ENCODE data around the gene VSTM2B.
A peak's percentile ranks its signal among the peaks of the same experiment; 100 is the strongest.

Gene VSTM2B

DNA sequence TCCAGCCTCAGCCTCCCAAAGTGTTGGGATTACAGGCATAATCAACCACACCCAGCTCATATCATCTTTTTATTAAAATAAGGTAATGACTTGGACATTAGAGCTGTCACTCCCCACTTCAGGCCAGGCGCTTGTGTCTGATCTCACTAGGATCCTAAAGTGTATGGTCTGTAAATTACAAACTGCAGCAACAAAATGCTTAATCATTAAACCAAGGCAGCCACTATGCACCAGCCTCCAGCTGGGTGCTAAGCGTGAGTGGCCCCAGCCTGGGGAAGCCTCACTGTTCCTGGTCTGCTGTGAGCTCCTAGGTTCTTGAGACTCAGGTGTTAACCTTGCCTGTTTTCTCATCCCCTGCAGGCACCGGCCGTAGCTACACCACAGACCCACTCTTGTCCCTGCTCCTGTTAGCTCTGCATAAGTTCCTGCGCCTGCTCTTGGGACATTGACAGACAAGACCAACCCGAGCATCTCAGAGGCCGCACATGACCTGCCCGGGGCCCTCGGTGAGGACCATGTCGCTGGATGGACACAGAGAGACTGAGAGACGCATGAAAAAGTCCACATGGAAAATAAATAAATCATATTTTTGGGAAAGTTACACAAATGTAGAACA, 37.8 kb downstream of the VSTM2B start:
- DNase-seq = no peak

DNA sequence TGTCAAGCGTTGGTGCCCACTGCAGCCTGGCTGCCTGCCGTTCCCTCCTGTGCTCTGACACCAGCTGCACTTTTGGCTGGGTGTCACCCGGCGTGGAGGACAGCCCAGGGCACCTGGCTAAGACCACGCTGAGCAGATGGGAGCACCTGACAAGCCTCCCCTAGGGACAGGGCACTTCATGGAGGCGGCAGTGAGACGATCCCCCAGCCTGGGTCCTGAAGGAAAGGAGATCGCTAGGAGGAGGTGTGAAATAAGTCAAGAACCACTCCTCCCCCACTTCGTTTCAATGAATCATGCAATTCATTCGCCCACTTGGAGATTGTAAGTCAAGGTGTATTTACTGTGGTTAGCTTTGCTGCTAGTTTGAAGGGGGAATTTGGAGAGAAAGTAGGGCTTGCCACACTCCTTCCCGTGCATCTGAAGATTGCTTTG, 38.8 kb downstream of the VSTM2B start:
- peak in 9 of 56 donors; percentile 7 to 31 (median 16) for DNase-seq

DNA sequence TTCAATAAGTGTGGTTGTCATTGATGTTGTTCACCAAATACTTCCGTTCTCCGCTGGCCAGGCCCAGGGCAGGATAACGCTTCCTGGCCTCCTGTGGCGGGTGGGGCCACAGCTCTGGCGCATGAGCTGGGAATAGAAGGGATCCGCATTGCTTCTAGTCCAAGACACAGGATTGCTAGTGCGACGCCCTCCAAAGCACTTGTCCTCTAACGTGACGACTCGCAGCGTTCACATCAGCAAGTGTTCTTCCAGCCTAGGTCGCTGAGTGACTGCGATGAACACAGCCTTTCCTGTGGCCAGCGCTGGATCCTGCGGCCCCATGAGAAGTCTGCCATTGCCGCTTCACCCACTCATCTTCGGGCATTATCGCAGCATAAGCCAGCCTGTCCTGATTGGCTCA, 39.4 kb downstream of the VSTM2B start:
- no peak for DNase-seq

DNA sequence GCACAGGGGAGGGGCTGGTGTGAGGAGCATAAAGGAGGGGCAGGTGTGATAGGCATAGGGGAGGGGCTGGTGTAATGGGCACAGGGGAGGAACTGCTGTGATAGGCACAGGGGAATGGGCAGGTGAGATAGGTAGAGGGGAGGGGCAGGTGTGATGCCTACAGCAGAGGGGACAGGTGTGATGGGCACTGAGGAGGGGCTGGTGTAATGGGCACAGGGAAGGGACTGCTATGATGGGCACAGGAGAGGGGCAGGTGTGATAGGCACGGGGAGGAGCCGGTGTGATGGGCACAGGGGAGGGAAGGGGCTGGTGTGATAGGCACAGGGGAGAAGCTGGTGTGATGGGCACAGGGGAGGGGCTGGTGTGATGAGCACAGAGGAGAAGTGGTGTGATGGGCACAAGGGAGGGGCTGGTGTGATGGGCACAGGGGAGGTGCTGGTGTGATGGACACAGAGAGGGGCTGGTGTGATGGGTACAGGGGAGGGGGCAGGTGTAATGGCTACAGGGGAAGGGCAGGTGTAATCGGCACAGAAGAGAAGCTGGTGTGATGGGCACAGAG, 40.8 kb downstream of the VSTM2B start:
- DNase-seq = no peak

DNA sequence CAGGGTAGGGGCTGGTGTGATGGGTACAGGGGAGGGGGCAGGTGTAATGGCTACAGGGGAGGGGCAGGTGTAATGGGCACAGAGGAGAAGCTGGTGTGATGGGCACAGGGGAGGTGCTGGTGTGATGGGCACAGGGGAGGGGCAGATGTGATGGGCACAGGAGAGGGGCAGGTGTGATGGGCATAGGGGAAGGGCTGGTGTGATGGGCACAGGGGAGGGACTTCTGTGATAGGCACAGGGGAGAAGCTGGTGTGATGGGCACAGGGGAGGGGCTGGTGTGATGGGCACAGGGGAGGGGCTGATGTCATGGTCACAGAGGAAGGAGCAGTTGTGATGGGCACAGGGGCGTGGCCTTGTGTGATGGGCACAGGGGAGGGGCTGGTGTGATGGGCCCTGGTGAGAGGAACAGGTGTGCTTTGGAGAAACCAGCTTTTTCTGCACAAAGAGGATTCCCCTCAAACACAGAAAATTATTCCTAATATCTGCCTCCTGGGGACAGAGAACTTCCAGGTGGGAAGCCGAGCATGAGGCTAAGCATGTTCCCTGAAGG, 41.6 kb downstream of the VSTM2B start:
- DNase-seq = no peak

DNA sequence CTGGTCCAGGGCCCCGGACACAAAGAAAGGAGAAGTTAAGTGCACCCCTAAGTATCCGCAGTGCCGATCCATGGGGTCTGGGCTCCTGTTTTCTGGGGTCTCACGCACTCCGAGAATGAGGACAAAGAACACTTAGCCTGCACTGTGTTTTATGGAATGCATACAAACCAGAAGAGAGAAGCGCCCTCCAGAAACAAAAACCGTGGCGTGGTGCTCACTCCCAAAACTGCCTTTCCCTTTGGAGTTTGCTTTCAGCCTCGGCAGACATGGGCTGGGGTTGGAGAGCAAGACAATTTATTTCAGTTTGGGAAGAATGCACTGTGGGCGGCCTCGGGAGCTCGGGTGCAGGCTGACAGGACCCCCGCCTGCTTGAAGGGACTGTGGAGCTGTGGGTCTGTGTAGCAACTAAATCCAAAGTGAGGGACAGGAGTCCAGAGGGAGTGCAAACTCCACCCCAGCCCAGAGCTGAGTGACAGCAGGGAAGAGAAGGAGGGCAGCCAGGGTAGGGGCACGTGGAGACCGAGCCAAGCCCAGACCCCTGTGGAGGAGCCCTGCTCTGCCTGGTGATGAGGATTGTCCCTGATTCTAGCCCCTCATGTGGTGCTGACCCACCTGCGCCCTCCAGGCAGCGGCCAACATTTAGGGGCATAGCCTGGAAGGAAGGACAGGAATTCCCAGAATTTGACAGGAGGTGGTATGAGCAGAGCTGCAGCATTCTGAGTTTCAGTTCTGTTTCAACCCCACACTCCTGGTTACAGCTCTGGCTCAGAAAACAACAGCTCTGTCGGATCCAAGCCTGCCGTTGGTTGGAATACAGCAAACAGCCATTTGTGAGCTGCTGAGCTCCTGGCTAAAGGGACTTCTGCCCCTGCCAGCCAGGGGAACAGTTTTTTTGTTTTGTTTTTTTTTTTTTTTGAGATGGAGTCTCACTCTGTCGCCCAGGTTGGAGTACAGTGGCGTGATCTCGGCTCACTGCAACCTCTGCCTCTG, 42.5 kb downstream of the VSTM2B start:
- DNase-seq = no peak

DNA sequence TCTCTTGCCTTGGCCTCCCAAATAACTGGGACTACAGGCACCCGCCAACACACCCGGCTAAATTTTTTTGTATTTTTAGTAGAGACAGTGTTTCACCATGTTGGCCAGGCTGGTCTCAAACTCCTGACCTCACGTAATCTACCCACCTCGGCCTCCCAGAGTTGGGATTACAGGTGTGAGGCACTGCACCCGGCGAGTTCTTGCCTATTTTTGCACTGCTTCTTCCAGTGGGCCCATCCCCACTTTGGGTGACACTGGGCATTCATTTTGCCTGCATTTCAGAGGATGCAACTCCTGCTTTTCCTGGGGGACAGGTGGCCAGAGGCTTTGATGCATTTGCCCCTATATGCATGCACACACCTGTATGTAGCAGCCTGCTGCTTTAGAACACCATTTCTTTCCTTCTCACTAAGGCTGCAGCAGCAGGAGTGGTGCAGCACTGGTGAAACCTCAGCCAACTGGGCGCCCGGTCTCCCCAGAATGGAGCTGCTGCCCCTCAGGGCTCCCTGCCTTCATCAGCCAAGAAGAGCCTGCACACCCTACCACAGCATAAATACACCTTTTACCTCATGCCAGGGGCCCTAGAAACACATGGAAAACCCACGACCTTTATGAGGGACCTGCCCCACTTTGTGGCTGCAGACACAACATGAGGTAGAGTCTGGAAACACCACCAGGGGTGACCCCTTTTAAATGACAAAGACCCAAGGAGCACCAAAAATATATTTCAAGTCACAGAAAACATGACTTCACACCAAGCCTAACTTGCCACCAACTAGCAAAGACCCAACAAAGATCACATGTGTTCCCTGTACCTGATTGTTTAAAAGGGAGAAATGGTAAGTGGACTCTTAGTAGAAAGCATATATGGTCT, 43.5 kb downstream of the VSTM2B start:
- no peak for DNase-seq

DNA sequence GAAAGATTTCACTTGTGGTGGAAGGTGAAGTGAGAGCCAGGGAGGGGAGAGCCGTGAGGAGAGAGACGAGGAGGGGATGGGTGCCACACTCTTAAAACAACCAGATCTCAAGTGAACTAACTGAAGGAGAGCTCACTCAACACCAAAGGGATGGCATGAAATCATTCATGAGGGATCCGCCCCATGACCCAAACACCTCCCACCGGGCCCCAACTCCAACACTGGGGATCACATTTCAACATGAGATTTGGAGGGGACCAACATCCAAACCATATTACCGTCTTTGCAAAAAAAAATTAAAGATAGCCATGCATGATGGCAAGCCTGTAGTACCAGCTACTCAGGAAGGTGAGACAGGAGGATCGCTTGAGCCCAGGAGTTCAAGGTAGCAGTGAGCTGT, 45.4 kb downstream of the VSTM2B start:
- DNase-seq = no peak

DNA sequence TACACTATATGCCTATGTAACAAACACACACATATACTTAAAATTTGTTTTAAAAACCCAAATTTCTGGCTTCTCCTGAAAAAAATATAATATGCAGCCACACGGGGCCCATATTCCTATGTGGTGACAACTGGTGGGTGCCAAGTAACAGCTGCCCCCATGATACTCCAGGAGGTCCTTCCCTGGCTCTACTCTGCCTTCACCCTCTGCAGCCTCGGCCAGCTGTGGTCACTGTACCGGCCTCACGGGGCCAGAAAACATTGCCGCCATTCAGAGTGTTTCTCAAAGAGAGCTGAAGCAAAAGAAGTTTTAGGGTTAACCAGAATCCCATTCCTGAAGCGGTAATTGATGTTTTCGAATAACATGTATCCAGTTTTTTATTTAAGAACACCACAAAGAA, 47.7 kb downstream of the VSTM2B start:
- DNase-seq = no peak

DNA sequence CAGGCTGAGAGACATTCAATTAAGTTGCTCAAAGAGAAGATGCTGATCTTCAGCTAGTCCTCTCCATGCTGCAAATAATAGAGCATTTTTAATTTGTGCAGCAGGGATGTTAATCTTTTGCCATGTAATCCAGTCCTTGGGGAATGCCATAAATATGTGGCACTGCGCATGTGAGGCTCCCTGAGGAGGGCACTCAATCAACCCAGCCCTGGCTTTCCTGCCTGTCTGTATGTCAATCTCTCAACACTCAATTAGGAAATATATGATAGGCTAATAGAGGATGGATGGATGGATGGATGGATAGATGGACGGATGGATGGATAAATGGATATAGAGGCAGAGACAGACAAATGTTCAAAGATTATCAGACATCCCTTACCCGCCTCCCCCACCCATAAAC, 48.7 kb downstream of the VSTM2B start:
- no peak for DNase-seq

DNA sequence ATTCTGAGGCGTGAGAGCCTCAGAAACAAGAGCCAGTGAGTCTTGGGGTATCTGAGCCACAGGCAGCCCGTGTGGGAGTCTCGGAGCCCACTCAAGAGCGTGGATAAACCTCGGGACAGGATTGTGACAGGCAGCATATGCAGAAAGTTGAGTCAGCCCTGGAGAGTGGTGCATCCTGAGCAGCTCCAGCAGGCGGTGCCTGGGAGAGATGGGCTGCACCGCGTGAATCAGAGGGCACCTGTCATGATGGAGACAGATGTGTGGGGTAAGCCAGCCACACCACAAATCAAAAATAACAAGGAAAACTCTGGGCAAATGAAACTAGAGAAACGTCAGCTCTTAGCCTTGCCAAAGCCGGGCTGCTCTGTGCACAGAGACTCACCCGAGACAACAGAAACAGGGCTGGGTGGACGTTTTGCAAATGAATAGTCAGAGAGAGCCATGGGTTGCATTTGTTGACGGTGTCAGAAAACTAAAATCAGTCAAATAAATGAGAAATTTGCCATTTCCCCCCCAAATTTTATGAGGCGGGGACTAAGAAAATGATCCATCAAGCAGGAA, 50.3 kb downstream of the VSTM2B start:
- DNase-seq = peak in 30 of 56 donors; percentile 16 to 80 (median 44)

DNA sequence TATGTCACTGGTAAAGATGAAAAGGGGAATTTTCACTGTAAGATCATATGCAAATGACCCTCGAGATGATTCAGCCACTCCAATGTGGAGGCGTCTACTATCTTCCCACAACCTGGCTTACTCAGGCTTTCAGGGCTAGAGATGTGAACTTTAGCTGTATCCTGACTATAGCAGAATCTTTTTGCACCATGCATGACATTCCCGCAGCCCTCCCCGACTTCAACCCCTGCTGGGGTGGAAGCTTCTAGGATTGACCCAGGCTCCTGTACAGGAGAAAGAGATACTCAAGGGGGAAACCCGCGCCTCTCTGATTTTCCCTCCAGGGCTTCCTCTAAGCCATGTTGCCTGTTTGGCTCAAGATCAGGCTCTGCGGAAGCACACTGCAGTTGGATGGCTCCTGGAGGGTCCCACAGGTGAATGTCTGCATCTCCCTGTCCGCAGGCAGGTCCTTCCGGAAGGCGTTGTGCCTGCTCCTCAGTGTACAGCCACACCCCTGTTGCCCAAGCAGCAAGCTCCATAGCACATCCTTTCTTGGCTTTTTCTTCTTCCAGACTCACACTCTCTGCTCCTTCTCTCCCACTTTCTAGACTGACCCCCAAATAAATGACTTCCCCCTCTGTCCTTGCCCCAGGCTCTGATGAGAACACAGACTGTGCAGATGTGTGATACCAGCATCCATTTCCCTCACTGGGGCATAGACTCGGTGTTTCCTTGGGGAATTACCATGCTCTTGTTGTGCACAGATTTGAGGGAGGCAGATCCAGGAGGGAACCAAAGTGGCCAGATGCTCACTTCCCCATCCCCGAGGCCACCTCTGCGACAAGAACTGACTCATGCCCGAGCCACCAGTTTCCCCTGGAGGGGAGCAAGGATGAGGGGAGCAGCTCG, 51.2 kb downstream of the VSTM2B start:
- peak in 9 of 56 donors; percentile 11 to 64 (median 38) for DNase-seq

DNA sequence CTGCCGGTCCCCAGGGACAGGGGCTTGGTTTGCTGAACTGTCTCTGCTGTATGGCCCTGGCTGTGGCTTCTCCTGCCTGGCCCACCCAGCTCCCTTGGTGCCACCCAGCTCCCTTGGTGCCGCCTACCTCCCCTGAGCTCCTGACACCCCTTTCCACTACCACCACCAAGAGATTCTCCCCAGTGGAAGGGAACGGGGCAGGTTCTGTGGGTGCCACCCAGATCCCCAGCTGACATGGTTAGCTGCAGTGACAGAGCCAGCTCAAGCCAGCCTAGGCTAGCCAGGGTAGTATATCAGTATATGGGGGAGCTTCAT, 51.8 kb downstream of the VSTM2B start:
- DNase-seq = no peak

DNA sequence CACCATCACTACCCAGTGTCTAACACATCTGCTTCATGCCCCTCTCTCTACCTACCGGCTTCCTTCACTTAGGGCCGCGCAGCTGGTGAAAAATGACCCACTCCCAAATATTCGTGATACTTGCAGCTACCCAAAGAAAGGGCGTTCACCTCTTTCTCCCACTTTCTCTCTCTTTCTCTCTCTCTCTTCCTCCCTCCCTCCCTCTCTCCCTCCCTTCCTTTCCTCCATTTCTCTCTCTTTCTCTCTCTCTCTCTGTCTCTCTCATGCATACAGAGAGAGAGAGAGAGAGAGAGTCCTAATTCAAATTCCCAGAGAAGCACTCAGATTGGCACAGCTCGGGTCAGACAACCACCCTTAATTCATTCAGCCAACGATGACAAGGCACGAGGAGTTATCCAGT, 52.6 kb downstream of the VSTM2B start:
- DNase-seq = no peak

DNA sequence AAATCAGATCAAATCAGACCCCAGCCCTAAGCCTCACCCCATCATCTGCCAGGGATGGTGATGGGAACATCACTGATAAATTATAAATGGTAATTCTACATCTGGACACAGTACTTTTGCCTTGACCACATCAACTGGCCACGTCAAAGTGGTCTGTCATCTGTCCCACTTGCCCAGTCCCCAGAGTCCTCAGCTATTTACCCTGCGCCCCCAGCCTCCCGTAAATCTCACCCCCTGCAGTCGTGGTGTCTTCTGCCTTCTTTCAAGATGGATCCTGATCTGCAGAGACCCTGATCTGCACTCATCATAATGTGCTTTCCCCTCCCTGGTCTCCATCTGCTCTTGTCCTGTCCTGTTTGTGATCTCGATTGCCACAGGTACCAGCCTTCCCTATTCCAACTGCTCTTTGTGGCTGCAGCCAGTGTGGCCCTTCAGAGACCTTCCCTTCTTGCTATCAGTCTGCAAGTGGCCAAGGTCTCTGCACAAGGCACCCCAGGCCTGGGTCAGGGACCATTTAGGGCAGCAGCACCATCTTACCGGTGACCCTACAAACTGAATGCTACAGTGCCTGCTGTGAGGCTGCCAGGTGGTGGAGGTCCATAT, 53.6 kb downstream of the VSTM2B start:
- no peak for DNase-seq

DNA sequence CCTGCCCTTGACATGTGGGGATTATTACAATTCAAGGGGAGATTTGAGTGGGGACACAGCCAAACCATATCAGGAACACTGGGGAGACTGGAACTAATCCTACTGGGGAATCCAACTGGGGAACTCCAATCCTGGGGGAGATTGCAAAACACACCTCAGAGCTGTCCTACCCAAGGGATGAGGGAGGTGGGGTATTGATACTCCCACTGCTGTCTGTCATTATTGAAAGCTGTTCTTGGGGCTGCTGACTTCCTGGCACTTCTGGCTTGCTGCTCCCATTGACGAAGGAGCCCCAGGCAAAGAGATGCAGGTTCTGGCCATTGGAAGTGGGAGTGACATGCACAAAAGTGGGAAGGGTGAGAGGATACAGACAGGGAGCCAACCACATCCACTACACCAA, 55.6 kb downstream of the VSTM2B start:
- no peak for DNase-seq

DNA sequence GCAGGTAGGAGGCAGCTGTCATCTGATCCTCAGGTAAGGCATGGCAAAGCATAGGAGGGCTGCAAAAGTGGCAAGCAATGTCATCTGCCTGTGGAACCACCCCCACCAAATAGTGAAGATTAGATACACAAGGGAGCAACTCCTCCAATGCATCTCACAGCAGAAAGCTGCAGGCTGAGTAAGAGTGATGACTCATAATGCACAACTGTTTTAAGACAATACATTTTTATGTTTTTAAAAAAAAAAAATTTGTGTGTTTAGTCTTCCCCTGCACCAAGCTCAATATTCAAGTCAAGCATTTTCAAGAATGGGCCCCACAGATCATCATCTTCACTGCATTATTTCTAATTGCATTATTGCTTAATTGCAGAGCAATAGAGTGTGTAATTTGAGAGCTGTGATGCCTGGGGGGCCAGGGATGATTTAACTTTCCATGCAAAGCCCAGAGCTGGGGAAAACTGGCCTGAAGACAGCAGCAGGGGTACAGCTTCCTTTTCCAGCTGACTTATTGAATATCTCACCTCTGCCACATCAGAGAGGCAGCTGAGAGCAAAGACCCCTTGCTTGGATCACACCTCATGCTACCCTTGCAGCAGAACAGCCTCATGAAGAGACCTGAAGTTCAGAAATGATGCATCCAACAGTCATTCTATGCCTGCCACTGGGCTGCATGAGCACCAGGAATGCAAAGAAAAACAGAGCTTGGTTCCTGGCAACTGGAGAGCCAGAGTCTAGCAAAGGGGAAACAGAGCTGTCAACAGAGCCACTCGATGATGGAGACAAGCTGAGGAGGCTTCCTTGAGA, 57.6 kb downstream of the VSTM2B start:
- peak in 6 of 56 donors; percentile 13 to 35 (median 26) for DNase-seq

DNA sequence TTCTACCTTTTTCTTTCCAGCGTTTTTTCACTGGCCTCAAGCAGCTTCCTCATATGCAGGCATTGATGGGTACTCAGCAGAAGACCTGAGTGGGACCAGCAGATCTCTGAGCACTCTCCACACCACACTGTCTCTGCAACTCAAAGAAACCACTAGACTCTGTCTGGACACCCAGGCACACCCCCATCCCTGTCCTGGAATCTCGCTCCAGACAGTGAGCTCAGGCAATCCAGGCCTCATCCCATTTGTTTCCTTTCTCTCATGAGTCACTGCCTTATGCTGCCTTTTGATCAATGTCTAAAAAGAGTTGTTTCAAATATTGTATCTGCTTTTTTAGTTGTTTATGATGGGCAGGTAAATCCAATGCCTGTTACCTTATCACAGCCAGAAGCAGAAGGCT, 60.6 kb downstream of the VSTM2B start:
- no peak for DNase-seq

DNA sequence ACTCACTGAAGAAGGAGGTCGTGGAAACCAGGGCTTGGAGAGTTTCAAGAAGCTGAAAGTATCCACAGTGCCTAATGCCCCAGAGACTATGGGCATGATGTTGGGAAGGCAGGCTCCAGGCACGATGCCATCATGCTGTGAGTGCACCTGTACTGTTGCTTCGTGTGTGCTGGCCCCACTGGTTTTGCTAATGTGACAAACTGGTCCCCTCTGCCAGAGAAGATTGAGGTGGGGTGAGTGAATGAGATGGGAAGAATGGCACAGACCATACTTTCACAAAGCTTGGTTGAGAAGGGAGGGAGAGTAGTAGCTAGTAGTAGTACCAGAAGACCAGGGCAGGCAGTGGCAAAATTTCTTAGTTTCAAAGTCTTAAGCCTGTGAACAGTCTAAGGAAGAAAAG, 61.3 kb downstream of the VSTM2B start:
- DNase-seq = no peak

Measured in nucleus accumbens (tissue), 56 donors.